H1 (cell line): ENCODE data around the gene TMSB10. TPM values are rescaled to one million over a fixed set of nuclear protein-coding genes. Genes with fewer than 3 reads are reported as not detected.

ENCODE experiments used
- CTCF ChIA-PET: fragments of 300-600 bp; sonication (Branson Sonifier 250); formaldehyde crosslinking; loops from one replicate; lab custom pipeline; 2021; ENCODE audit not compliant: partially characterized antibody; lab: Charles Lee
- POLR2A ChIA-PET: fragments of 300-600 bp; sonication (Branson Sonifier 250); formaldehyde crosslinking; loops from one replicate; lab custom pipeline; 2021; ENCODE audit warnings: inconsistent platforms; ENCODE audit not compliant: partially characterized antibody; lab: Charles Lee
- DNase-seq, 2 experiments: peaks; one replicate each; pipeline versions ENCODE4 v3.0.0 to v3.0.0-alpha.2; 2010 to 2022; ENCODE audit warnings: low spot score in 2 of 2, low read depth in 1 of 2, mixed read lengths in 1 of 2
- FAIRE-seq: peaks from 2 replicates; lab custom pipeline; 2011; peaks lifted over from hg19 to GRCh38; lab: Jason Lieb, UNC
- H2AFZ ChIP-seq: 2 replicates; pipeline ENCODE4 v1.8.1; 2012; ENCODE audit warnings: low read length, inconsistent platforms
- H2AK5ac ChIP-seq: 2 replicates; pipeline ENCODE4 v1.6.1; 2013; ENCODE audit warnings: low read depth, low read length
- H2BK120ac ChIP-seq: replicated peaks from 2 replicates; pipeline ENCODE3; 2013; ENCODE audit warnings: low read depth, low read length, inconsistent platforms
- H2BK12ac ChIP-seq: 2 replicates; pipeline ENCODE4 v1.6.1; 2013; ENCODE audit warnings: low read depth, low read length
- H2BK15ac ChIP-seq: 2 replicates; pipeline ENCODE4 v1.6.1; 2013; ENCODE audit warnings: low read length
- H2BK20ac ChIP-seq: 2 replicates; pipeline ENCODE4 v1.6.1; 2013; ENCODE audit warnings: low read length
- H2BK5ac ChIP-seq: 2 replicates; pipeline ENCODE4 v1.6.1; 2013; ENCODE audit warnings: low read depth, low read length
- H3K14ac ChIP-seq: 2 replicates; pipeline ENCODE4 v1.6.1; 2013; ENCODE audit warnings: inconsistent platforms; ENCODE audit not compliant: insufficient read length
- H3K18ac ChIP-seq: 2 replicates; pipeline ENCODE4 v1.6.1; 2013; ENCODE audit warnings: low read length; ENCODE audit errors: extremely low read depth
- H3K23ac ChIP-seq: 2 replicates; pipeline ENCODE4 v1.6.1; 2013; ENCODE audit warnings: inconsistent platforms; ENCODE audit not compliant: insufficient read length
- H3K23me2 ChIP-seq: 2 replicates; pipeline ENCODE4 v1.6.1; 2013; ENCODE audit warnings: low read depth, low read length
- H3K27ac ChIP-seq: 2 replicates; pipeline ENCODE4 v1.6.1; 2011; ENCODE audit warnings: low read depth, low read length, inconsistent platforms
- H3K27me3 ChIP-seq, 4 experiments: replicated peaks in 1 of 4; 1 replicate in 1 of 4; 2 replicates in 3 of 4; pipeline versions ENCODE4 v1.6.1 to v1.8.1; 2011 to 2013; ENCODE audit warnings: low read length in 3 of 4, mild to moderate bottlenecking in 3 of 4, inconsistent platforms in 2 of 4, mixed read lengths in 2 of 4, moderate library complexity in 1 of 4; ENCODE audit not compliant: control insufficient read depth in 3 of 4, insufficient read depth in 3 of 4; ENCODE audit errors: extremely low read depth in 1 of 4
- H3K36me3 ChIP-seq, 4 experiments: 2 replicates each; pipeline versions ENCODE4 v1.6.1 to v1.8.1; 2011 to 2013; ENCODE audit warnings: mild to moderate bottlenecking in 4 of 4, low read length in 3 of 4, moderate library complexity in 2 of 4, control low read depth in 1 of 4, inconsistent platforms in 1 of 4; ENCODE audit not compliant: insufficient read depth in 4 of 4, control insufficient read depth in 2 of 4
- H3K4ac ChIP-seq: replicated peaks from 2 replicates; pipeline ENCODE3; 2013; ENCODE audit warnings: low read length, low read depth, mixed read lengths, inconsistent platforms; ENCODE audit not compliant: insufficient read length
- H3K4me1 ChIP-seq, 4 experiments: replicated peaks in 1 of 4; 1 replicate in 1 of 4; 2 replicates in 3 of 4; pipeline versions ENCODE4 v1.6.1 to v1.8.1; 2011 to 2013; ENCODE audit warnings: low read length in 3 of 4, inconsistent platforms in 2 of 4, mixed read lengths in 1 of 4; ENCODE audit not compliant: insufficient read depth in 4 of 4, control insufficient read depth in 3 of 4
- H3K4me2 ChIP-seq, 2 experiments: 2 replicates each; pipeline versions ENCODE4 v1.6.1 to v1.8.1; 2011 to 2013; ENCODE audit warnings: low read depth in 2 of 2, low read length in 2 of 2, control low read depth in 1 of 2, inconsistent platforms in 1 of 2, mild to moderate bottlenecking in 1 of 2; ENCODE audit not compliant: insufficient read depth in 1 of 2
- H3K4me3 ChIP-seq, 4 experiments: fragments of 200-600, 300-600 bp in 1 of 4; sonication (generic), shearing (Covaris generic), sonication (Bioruptor Twin) in 1 of 4; 2 replicates each; pipeline versions ENCODE4 v1.5.1 to v1.8.1; 2011 to 2016; ENCODE audit warnings: low read length in 4 of 4, low read depth in 3 of 4, control low read depth in 2 of 4, inconsistent platforms in 2 of 4, mild to moderate bottlenecking in 2 of 4, mixed read lengths in 1 of 4, moderate library complexity in 1 of 4; ENCODE audit not compliant: insufficient read depth in 2 of 4; ENCODE audit errors: extremely low read depth in 1 of 4
- H3K56ac ChIP-seq: replicated peaks from 2 replicates; pipeline ENCODE3; 2013; ENCODE audit warnings: low read depth, mild to moderate bottlenecking, mixed read lengths, low read length, inconsistent platforms; ENCODE audit not compliant: insufficient read length
- H3K79me1 ChIP-seq: 2 replicates; pipeline ENCODE4 v1.6.1; 2013; ENCODE audit warnings: low read depth, low read length, control low read depth
- H3K79me2 ChIP-seq, 2 experiments: 2 replicates each; pipeline versions ENCODE4 v1.6.1 to v1.8.1; 2012 to 2013; ENCODE audit warnings: low read length in 2 of 2, mild to moderate bottlenecking in 2 of 2, inconsistent platforms in 1 of 2; ENCODE audit not compliant: insufficient read depth in 2 of 2, control insufficient read depth in 1 of 2
- H3K9ac ChIP-seq, 4 experiments: replicated peaks in 1 of 4; 1 replicate in 1 of 4; 2 replicates in 3 of 4; pipeline versions ENCODE4 v1.6.1 to v1.8.1; 2011 to 2013; ENCODE audit warnings: low read depth in 3 of 4, low read length in 3 of 4, control low read depth in 2 of 4, mild to moderate bottlenecking in 2 of 4, moderate library complexity in 2 of 4, inconsistent platforms in 1 of 4; ENCODE audit errors: extremely low read depth in 1 of 4
- H3K9me3 ChIP-seq, 2 experiments: 2 replicates each; pipeline versions ENCODE4 v1.6.1 to v1.8.1; 2012 to 2013; ENCODE audit warnings: mild to moderate bottlenecking in 2 of 2, moderate library complexity in 2 of 2, control low read depth in 1 of 2, inconsistent platforms in 1 of 2, low read depth in 1 of 2, low read length in 1 of 2, mixed read lengths in 1 of 2; ENCODE audit not compliant: insufficient read depth in 2 of 2
- H4K20me1 ChIP-seq, 2 experiments: replicated peaks in 1 of 2; 2 replicates each; pipeline versions ENCODE3 to v1.8.1; 2011 to 2013; ENCODE audit warnings: inconsistent platforms in 2 of 2, low read length in 2 of 2, mild to moderate bottlenecking in 1 of 2; ENCODE audit not compliant: insufficient read depth in 2 of 2, control insufficient read depth in 1 of 2
- H4K5ac ChIP-seq: 2 replicates; pipeline ENCODE4 v1.6.1; 2013; ENCODE audit warnings: low read length, low read depth, mixed read lengths, inconsistent platforms; ENCODE audit not compliant: insufficient read length
- H4K8ac ChIP-seq: 2 replicates; pipeline ENCODE4 v1.8.0; 2013; ENCODE audit warnings: mild to moderate bottlenecking, moderate library complexity, low read length, inconsistent platforms; ENCODE audit not compliant: insufficient read depth; ENCODE audit errors: extremely low read depth
- H4K91ac ChIP-seq: replicated peaks from 2 replicates; pipeline ENCODE3; 2013; ENCODE audit warnings: low read length, mixed read lengths, inconsistent platforms; ENCODE audit not compliant: insufficient read length
- BACH1 ChIP-seq: IDR thresholded peaks from 2 replicates; pipeline ENCODE4 v1.6.1; 2012; ENCODE audit warnings: low read length, improper control_type of control experiment
- CTCF ChIP-seq, 3 experiments: IDR thresholded peaks; 1 replicate in 2 of 3; 2 replicates in 1 of 3; pipeline versions ENCODE4 v1.5.1 to v1.6.1; 2011; ENCODE audit warnings: low read length in 3 of 3, mild to moderate bottlenecking in 3 of 3, inconsistent platforms in 2 of 3, low read depth in 1 of 3, moderate library complexity in 1 of 3; ENCODE audit not compliant: insufficient read depth in 1 of 3; ENCODE audit errors: control extremely low read depth in 1 of 3
- EP300 ChIP-seq, 2 experiments: IDR thresholded peaks; 1 replicate in 1 of 2; 2 replicates in 1 of 2; pipeline ENCODE4 v1.6.1; 2011 to 2012; ENCODE audit warnings: low read depth in 2 of 2, low read length in 2 of 2, mild to moderate bottlenecking in 2 of 2, borderline replicate concordance in 1 of 2, inconsistent platforms in 1 of 2, moderate library complexity in 1 of 2
- FOSL1 ChIP-seq: IDR thresholded peaks from 2 replicates; pipeline ENCODE4 v1.6.1; 2011; ENCODE audit warnings: mild to moderate bottlenecking, low read depth, low read length, moderate library complexity; ENCODE audit not compliant: insufficient read depth
- HDAC6 ChIP-seq: IDR thresholded peaks from one replicate; pipeline ENCODE4 v1.7.1; 2012; ENCODE audit warnings: low read depth, mild to moderate bottlenecking, inconsistent platforms, low read length, moderate library complexity
- JUN ChIP-seq: IDR thresholded peaks from 2 replicates; pipeline ENCODE4 v1.6.1; 2011; ENCODE audit warnings: low read depth, mild to moderate bottlenecking, improper control_type of control experiment, low read length
- POLR2AphosphoS5 ChIP-seq: IDR thresholded peaks from 2 replicates; pipeline ENCODE4 v1.6.1; 2011; ENCODE audit warnings: low read depth, low read length
- RBBP5 ChIP-seq: IDR thresholded peaks from 2 replicates; pipeline ENCODE4 v1.7.1; 2012; ENCODE audit warnings: low read depth, mild to moderate bottlenecking, inconsistent platforms, low read length, moderate library complexity, borderline replicate concordance
- SP1 ChIP-seq: IDR thresholded peaks from 2 replicates; pipeline ENCODE4 v1.6.1; 2011; ENCODE audit warnings: low read depth, low read length
- SP2 ChIP-seq: IDR thresholded peaks from 2 replicates; pipeline ENCODE4 v1.6.1; 2012; ENCODE audit warnings: mild to moderate bottlenecking, low read length, inconsistent platforms
- TAF1 ChIP-seq: IDR thresholded peaks from 2 replicates; pipeline ENCODE4 v1.6.1; 2011; ENCODE audit warnings: mild to moderate bottlenecking, low read depth, low read length
- TEAD4 ChIP-seq: IDR thresholded peaks from 2 replicates; pipeline ENCODE4 v1.6.1; 2012; ENCODE audit warnings: low read depth, low read length, inconsistent platforms, mixed read lengths
- WGBS, 2 experiments: shearing (Covaris generic) in 1 of 2; methylation state at CpG; one replicate each; pipeline versions ENCODE4 v1.1.6 to v1.1.7; 2013 to 2015; ENCODE audit warnings: low lambda C conversion rate in 2 of 2, mixed read lengths in 2 of 2, inconsistent platforms in 1 of 2, low coverage in 1 of 2, missing lambda C conversion rate in 1 of 2; ENCODE audit not compliant: insufficient replicate concordance in 2 of 2, insufficient coverage in 1 of 2, insufficient read length in 1 of 2; ENCODE audit errors: extremely low coverage in 1 of 2, missing lambda C conversion rate in 1 of 2; 5-methylcytosine and 5-hydroxymethylcytosine counted together
- polyA plus RNA-seq, 7 experiments: library from polyadenylated mRNA; depleted of rRNA in 3 of 7; stranded (reverse) in 5 of 7; unstranded in 2 of 7; fragments of >200 nt in 5 of 7; fragments of 200-250 nt in 2 of 7; gene quantifications; 1 replicate in 5 of 7; 2 replicates in 1 of 7; 4 replicates in 1 of 7; pipeline versions ENCODE4 v1.2.1 to v1.2.3, GENCODE V29; 2011 to 2013; ENCODE audit warnings: missing spikeins in 2 of 7, mixed read lengths in 2 of 7
- total RNA-seq: library from RNA; stranded (reverse); fragmentation: NEBNext Ultra II Directional; extraction: Animal tissue kit (Norgen Biotek cat#: 25700); gene quantifications from 2 replicates; pipeline ENCODE4 v1.2.1, GENCODE V29; 2021

Gene TMSB10
- total and polyA plus RNA-seq, 2 of the 8 experiments (the other 6 are each of a cell fraction or from before 2014, with no cell fraction given), result 593 to 1,075 TPM

GRCh38 chr2:84878459-84878858 lies 27.0 kb upstream of the TMSB10 start:
- Histone ChIP-seq H3K4ac (no peak overlapping the region), H3K79me1 (no peaks in the 10 kb centered on the region; the same call in 1 of the 2 replicates), H3K79me2 (no peaks in the 10 kb centered on the region), H2BK120ac (no peak overlapping the region), H4K5ac (no peak overlapping the region), H3K27me3 (peaks cover 12 to 42% (median 39%) of the 10 kb centered on the region in 4 experiments), H3K14ac (no peak overlapping the region), H3K9ac (no peak overlapping the region), H2BK12ac (no peak overlapping the region), H2BK20ac (no peak overlapping the region), H2AFZ (no peak overlapping the region), H3K23ac (no peak overlapping the region), H4K20me1 (peaks cover 0 to 5% of the 10 kb centered on the region in 2 experiments), H4K91ac (no peak overlapping the region), H3K4me3 (no peak overlapping the region), H3K23me2 (peaks cover 18% of the 10 kb centered on the region), H3K4me1 (peaks cover 0 to 3% (median under 1%) of the 10 kb centered on the region in 4 experiments; a peak in 3 of 7 replicates), H3K36me3 (no peaks in the 10 kb centered on the region), H3K4me2 (no peak overlapping the region), H3K27ac (no peak overlapping the region), H2BK15ac (no peak overlapping the region), H3K9me3 (no peaks in the 10 kb centered on the region), H2AK5ac (no peak overlapping the region), H4K8ac (no peak overlapping the region), H2BK5ac (no peak overlapping the region), H3K56ac (no peak overlapping the region), H3K18ac (no peak overlapping the region)
- FAIRE-seq, result no peak
- ChIA-PET CTCF (interaction anchor here (1.2 to 8.1 kb wide), 3 partner anchors 9 to 47 kb away, joined by 9 to 38 read pairs (median 31); no protein-coding TSS in a partner anchor), POLR2A (no interaction called here)
- DNase-seq, result no peak
- TF ChIP-seq EP300 (IDR thresholded peaks at IDR 0.05; ENCODE audit: borderline replicate concordance in 1 of 2, low read depth in 2 of 2, low read length in 2 of 2) (no peak), BACH1 (no peak), SP2 (no peak), SP1 (no peak), FOSL1 (no peak), TAF1 (no peak), JUN (no peak), RBBP5 (no peak), CTCF (IDR thresholded peaks at IDR 0.05; ENCODE audit: control extremely low read depth in 1 of 3, insufficient read depth in 1 of 3, low read depth in 1 of 3, low read length in 3 of 3) (no peak), HDAC6 (no peak), POLR2AphosphoS5 (no peak), TEAD4 (no peak)
- 85% methylated on average over 1 of the region's 1 CpG; no CpG with 5 or more reads in 1 of the 2 experiments for WGBS, 2 experiments
